Pancreas (tissue), 10 donors: Measurements from ENCODE around the gene MRPS12. TPM values are rescaled to one million over a fixed set of nuclear protein-coding genes. Genes with fewer than 3 reads are reported as not detected.

Experiments
- ATAC-seq, 4 donors: fragments of 200-7000 bp; cut with Tn5 transposase; one replicate each; pipeline versions ENCODE4 v1.8.0 to v1.9.1; 2020; ENCODE audit warnings: mild to moderate bottlenecking in 4 of 4, moderate library complexity in 4 of 4
- DNase-seq, 6 donors: peaks; one replicate each; pipeline ENCODE4 v3.0.0-alpha.2; 2020
- FAIRE-seq: peaks from 2 replicates; lab custom pipeline; 2012; peaks lifted over from hg19 to GRCh38; lab: Jason Lieb, UNC
- H3K27ac ChIP-seq, 4 donors: fragments of 200-600 bp; sonication (generic); 1 replicate in 3 of 4; 2 replicates in 1 of 4; pipeline versions ENCODE4 v1.5.0 to v1.8.0; 2020
- H3K27me3 ChIP-seq, 4 donors: fragments of 200-600 bp; one replicate each; pipeline ENCODE4 v1.8.0; 2021
- H3K36me3 ChIP-seq, 3 donors: fragments of 200-600 bp; sonication (generic) in 1 of 3; one replicate each; pipeline versions ENCODE4 v1.5.0 to v1.8.0; 2020 to 2021
- H3K4me1 ChIP-seq, 3 donors: fragments of 200-600 bp; one replicate each; pipeline ENCODE4 v1.8.0; 2021
- H3K4me3 ChIP-seq, 4 donors: fragments of 200-600 bp; sonication (generic) in 2 of 4; one replicate each; pipeline versions ENCODE4 v1.5.0 to v1.8.0; 2020 to 2021
- H3K9me3 ChIP-seq, 4 donors: fragments of 200-600 bp; one replicate each; pipeline ENCODE4 v1.8.0; 2021
- CTCF ChIP-seq, 4 donors: fragments of 200-600 bp; sonication (generic) in 3 of 4; IDR thresholded peaks; one replicate each; pipeline versions ENCODE4 v1.5.0 to v1.8.0; 2021; ENCODE audit warnings: antibody characterized with exemption in 4 of 4
- WGBS, 2 donors: extraction: QIAGEN DNeasy Blood & Tissue Kit; methylation state at CpG; one replicate each; pipeline ENCODE4 v1.1.7; 2013; 5-methylcytosine and 5-hydroxymethylcytosine counted together
- intact Hi-C, 3 donors: fragments of 100-400 bp; cut with DNase I; formaldehyde crosslinking; loops; one replicate each; pipeline versions ENCODE4 v1.11.1 to v1.14.2; 2022
- polyA plus RNA-seq, 2 donors: library from polyadenylated mRNA; stranded (reverse); fragments of 200-250 nt; gene quantifications; one replicate each; pipeline ENCODE4 v1.2.3, GENCODE V29; 2013
- total RNA-seq, 6 donors: library from RNA; stranded (reverse); fragmentation: NEBNext Ultra II Directional in 4 of 6; extraction: Animal tissue kit (Norgen Biotek cat#: 25700) in 4 of 6; gene quantifications; one replicate each; pipeline versions ENCODE4 v1.2.1 to v1.2.4, GENCODE V29; 2021 to 2023
- donor health status: healthy with polysubstance abuse.
- donor health status: DM: no; HTN: no; CAD: no; lungs with moderate emphysema.
- donor health status: DM: no; HTN: no; CAD: no.
- donor health status: control.
- donor health status: control.
- donor health status: Bipolar disorder and iron deficiency.
- donor health status: DM: yes; HTN: yes; CAD: no.
- donor health status: DM: no; HTN: no; CAD: no.
- donor health status: DM: no; HTN: no; CAD: no.
- donor health status: DM: yes; HTN: yes; CAD: no.

The MRPS12 gene
- total and polyA plus RNA-seq, 8 donors, result 9.8 to 19.5 (median 14.3) TPM

GRCh38 chr19:38917921-38918491 lies 12.7 kb upstream of the MRPS12 start:
- no peaks in the 10 kb centered on the region for H3K9me3 ChIP-seq
- no peak for FAIRE-seq
- 67 to 69% methylated on average over 13 of the region's 13 CpGs for WGBS, 2 donors
- H3K36me3 ChIP-seq, result no peaks in the 10 kb centered on the region
- ATAC-seq, result peak in 2 of 4 donors; percentile 15 to 32
- H3K27ac ChIP-seq, result no peak overlapping the region
- H3K4me3 ChIP-seq, result no peak overlapping the region
- no peaks in the 10 kb centered on the region for H3K4me1 ChIP-seq
- intact Hi-C loops, result no loop called here
- DNase-seq, result peak in 1 of 6 donors; percentile 55
- no peaks in the 10 kb centered on the region for H3K27me3 ChIP-seq
- no peak for TF ChIP-seq CTCF (IDR thresholded peaks at IDR 0.05)

- WGBS, 2 donors, result 87 to 92% methylated on average over 10 of the region's 10 CpGs
- Histone ChIP-seq H3K4me1 (no peaks in the 10 kb centered on the region), H3K36me3 (no peaks in the 10 kb centered on the region), H3K9me3 (no peaks in the 10 kb centered on the region), H3K4me3 (no peak overlapping the region), H3K27ac (no peak overlapping the region), H3K27me3 (no peaks in the 10 kb centered on the region)
- FAIRE-seq, result no peak
- ATAC-seq, result no peak
- intact Hi-C loops, result no loop called here
- peak in 3 of 6 donors; percentile 13 to 51 (median 51) for DNase-seq
- no peak for TF ChIP-seq CTCF (IDR thresholded peaks at IDR 0.05)
These were observed 12.2 kb upstream of the MRPS12 start for GRCh38 chr19:38918526-38918925.

DNA sequence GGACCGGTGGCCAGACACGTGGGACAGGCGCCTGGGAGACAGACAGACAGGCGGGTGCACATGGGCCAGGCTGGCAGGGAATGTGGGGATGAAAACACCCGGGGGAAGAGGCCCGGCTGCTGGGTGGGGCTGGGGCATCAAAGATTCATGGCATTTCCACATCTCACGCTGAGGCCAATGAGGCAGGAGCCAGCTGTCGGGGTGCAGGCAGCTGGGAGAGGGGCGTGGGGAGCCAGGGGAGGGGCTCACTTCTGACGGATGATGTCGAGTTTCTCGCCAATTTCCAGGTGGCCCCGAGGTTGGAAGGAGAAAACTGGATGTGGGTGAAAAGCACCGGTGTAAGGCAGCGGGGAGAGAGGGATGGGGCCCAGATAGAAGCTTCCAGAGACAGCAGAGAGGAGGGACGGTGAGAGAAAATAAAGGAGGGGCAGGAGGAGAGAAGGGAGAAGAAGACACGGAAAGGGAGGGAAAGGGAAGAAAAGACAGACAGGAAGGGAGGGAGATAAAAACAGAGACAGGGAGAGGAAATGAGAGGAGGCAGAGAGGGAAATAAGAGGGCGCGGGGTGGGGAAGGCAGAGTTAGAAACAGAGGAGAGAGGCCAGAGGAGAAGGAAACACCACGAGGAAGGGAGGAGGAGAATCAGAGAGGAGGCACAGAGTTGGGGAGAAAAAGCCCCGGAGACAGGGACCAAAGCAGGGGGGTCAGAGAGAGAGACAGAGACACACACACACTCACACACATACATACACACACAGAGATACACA lies 10.7 kb upstream of the MRPS12 start:
- 76 to 78% methylated on average over 21 of the region's 21 CpGs for WGBS, 2 donors
- no peaks in the 10 kb centered on the region for H3K9me3 ChIP-seq
- H3K27ac ChIP-seq, result no peak overlapping the region
- H3K36me3 ChIP-seq, result no peaks in the 10 kb centered on the region
- H3K27me3 ChIP-seq, result no peaks in the 10 kb centered on the region
- FAIRE-seq (no peak), DNase-seq (peak in 1 of 6 donors; percentile 49), ATAC-seq (no peak)
- H3K4me1 ChIP-seq, result no peaks in the 10 kb centered on the region
- no peak for TF ChIP-seq CTCF (IDR thresholded peaks at IDR 0.05)
- intact Hi-C loops, result loop anchor here in 1 of 3 donors (10.0 kb wide), 1 partner anchor 405 kb away; no protein-coding TSS in a partner anchor
- H3K4me3 ChIP-seq, result no peak overlapping the region

GRCh38 chr19:38920602-38921419 lies 9.9 kb upstream of the MRPS12 start:
- 76 to 82% methylated on average over 14 of the region's 14 CpGs for WGBS, 2 donors
- FAIRE-seq, result no peak
- intact Hi-C loops, result loop anchor here in 1 of 3 donors (10.0 kb wide), 1 partner anchor 406 kb away; no protein-coding TSS in a partner anchor

More at GRCh38 chr19:38920602-38921419, 9.9 kb upstream of the MRPS12 start:
- Histone ChIP-seq H3K9me3 (no peaks in the 10 kb centered on the region), H3K4me1 (no peaks in the 10 kb centered on the region), H3K4me3 (no peak overlapping the region), H3K27me3 (no peaks in the 10 kb centered on the region), H3K27ac (no peak overlapping the region), H3K36me3 (peaks cover 0 to 6% (median 0%) of the 10 kb centered on the region in 3 donors)
- TF ChIP-seq CTCF (IDR thresholded peaks at IDR 0.05), result no peak
- ATAC-seq, result no peak
- DNase-seq, result no peak
